Femur (tissue), 1 donor: Measurements from ENCODE around the gene TAL1.

Experiments used
- DNase-seq: peaks from one replicate; pipeline ENCODE4 v3.0.0-alpha.2; 2017

TAL1 gene

GRCh38 chr1:47186267-47187185 is 45.5 kb downstream of the TAL1 start:
- DNase-seq, result no peak

- DNase-seq, result peak; percentile 11
These were observed 47.0 kb downstream of the TAL1 start for GRCh38 chr1:47184822-47185677.

GRCh38 chr1:47184090-47184821 is 47.8 kb downstream of the TAL1 start:
- no peak for DNase-seq

- DNase-seq, result no peak
These were observed 48.5 kb downstream of the TAL1 start for GRCh38 chr1:47183308-47184089.

- no peak for DNase-seq
These were observed 49.3 kb downstream of the TAL1 start for GRCh38 chr1:47182676-47183235.

- peak; percentile 11 for DNase-seq
These were observed 49.9 kb downstream of the TAL1 start for GRCh38 chr1:47181955-47182675.

- peak; percentile 60 for DNase-seq
These were observed 50.7 kb downstream of the TAL1 start for GRCh38 chr1:47181095-47181954.

GRCh38 chr1:47180603-47181094 is 51.4 kb downstream of the TAL1 start:
- peak; percentile 25 for DNase-seq

- peak; percentile 14 for DNase-seq
These were observed 51.9 kb downstream of the TAL1 start for GRCh38 chr1:47179988-47180563.

- DNase-seq, result peak; percentile 94
These were observed 52.7 kb downstream of the TAL1 start for GRCh38 chr1:47179017-47179987.

- peak; percentile 11 for DNase-seq
These were observed 53.4 kb downstream of the TAL1 start for GRCh38 chr1:47178654-47179016.

GRCh38 chr1:47178020-47178419 is 54.0 kb downstream of the TAL1 start:
- no peak for DNase-seq

GRCh38 chr1:47175227-47175934 is 56.6 kb downstream of the TAL1 start:
- peak; percentile 58 for DNase-seq

GRCh38 chr1:47174656-47175020 is 57.4 kb downstream of the TAL1 start:
- DNase-seq, result no peak

- DNase-seq, result no peak
These were observed 59.2 kb downstream of the TAL1 start for GRCh38 chr1:47172782-47173181.
